Breast epithelium (tissue), 3 donors: Measurements from ENCODE around the gene ILDR2.

Source experiments
- POLR2A ChIP-seq: fragments of 450-650 bp; IDR thresholded peaks from one replicate; pipeline ENCODE4 v1.6.1; 2016; ENCODE audit warnings: antibody characterized with exemption, mild to moderate bottlenecking, moderate library complexity
- POLR2AphosphoS5 ChIP-seq, 3 donors: sonication (generic); formaldehyde crosslinking; IDR thresholded peaks; one replicate each; pipeline ENCODE4 v1.6.1; 2017; ENCODE audit warnings: antibody characterized with exemption in 3 of 3

GRCh38 chr1:166905900-166906299 lies 69.4 kb downstream of the ILDR2 start:
- TF ChIP-seq POLR2AphosphoS5 (IDR thresholded peaks at IDR 0.05) = no peak
- TF ChIP-seq POLR2A = no peak
